Spleen (tissue), 7 donors: ENCODE data around the gene COQ10B.

Experiments used
- CTCF ChIP-seq, 11 experiments: fragments of 200-600 bp in 7 of 11; fragments of 450-650 bp in 4 of 11; sonication (generic) in 4 of 11; IDR thresholded peaks in 8 of 11; conservative IDR thresholded peaks in 3 of 11; 1 replicate in 7 of 11; 2 replicates in 4 of 11; pipeline versions ENCODE4 v1.4.0 to v1.8.0; 2016 to 2021; ENCODE audit warnings: antibody characterized with exemption in 11 of 11, inconsistent platforms in 4 of 11, mild to moderate bottlenecking in 1 of 11
- POLR2A ChIP-seq, 3 donors: fragments of 450-650 bp; IDR thresholded peaks; one replicate each; pipeline ENCODE4 v1.5.1; 2017; ENCODE audit warnings: antibody characterized with exemption in 3 of 3, mild to moderate bottlenecking in 1 of 3
- POLR2AphosphoS5 ChIP-seq, 3 donors: sonication (generic); formaldehyde crosslinking; IDR thresholded peaks; one replicate each; pipeline ENCODE4 v1.5.1; 2017; ENCODE audit warnings: antibody characterized with exemption in 3 of 3
- donor health status: DM: no; HTN: no; CAD: no; lungs with moderate emphysema.
- donor health status: DM: no; HTN: no; CAD: no.
- donor health status: DM: no; HTN: no; CAD: no.

- TF ChIP-seq CTCF (IDR thresholded peaks at IDR 0.05 in 8 of 11, conservative IDR thresholded peaks at IDR 0.05 in 3 of 11) (peak in 7 of 11 experiments; percentile 20 to 70 (median 60)), POLR2A (IDR thresholded peaks at IDR 0.05) (peak; percentile 57 to 81 (median 75)), POLR2AphosphoS5 (IDR thresholded peaks at IDR 0.05) (peak; percentile 97 to 99 (median 98))
Observed at GRCh38 chr2:197453123-197453913, at the start of gene COQ10B.
